Upper lobe of left lung (tissue), 4 donors: Measurements from ENCODE around the gene SDK2.

Source experiments
- CTCF ChIP-seq, 6 experiments: fragments of 450-650 bp in 4 of 6; fragments of 200-600 bp in 2 of 6; sonication (generic) in 2 of 6; IDR thresholded peaks; one replicate each; pipeline ENCODE4 v1.5.1; 2016 to 2019; ENCODE audit warnings: antibody characterized with exemption in 6 of 6
- POLR2A ChIP-seq, 4 donors: fragments of 450-650 bp; IDR thresholded peaks; one replicate each; pipeline ENCODE4 v1.5.1; 2016 to 2017; ENCODE audit warnings: antibody characterized with exemption in 4 of 4, mild to moderate bottlenecking in 2 of 4

- TF ChIP-seq CTCF (IDR thresholded peaks at IDR 0.05), result no peak
- TF ChIP-seq POLR2A (IDR thresholded peaks at IDR 0.05), result no peak
Measured at GRCh38 chr17:73371836-73372235, 272.4 kb downstream of the SDK2 start.
